K562 (cell line): Measurements from ENCODE around the gene SFSWAP. TPM values are rescaled to one million over a fixed set of nuclear protein-coding genes. Genes with fewer than 3 reads are reported as not detected.

Source experiments
- ATAC-seq: fragments of 200-7000 bp; cut with Tn5 transposase; 3 replicates; pipeline ENCODE4 v1.9.1; 2020; ENCODE audit warnings: moderate library complexity
- BruUV-seq: library from RNA; stranded (reverse); fragments of 400-500 nt; replicated peaks from 2 replicates; lab custom pipeline; 2021; lab: Mats Ljungman, UMichigan
- CTCF ChIA-PET: fragments of 300-600 bp; formaldehyde crosslinking; extraction: SDS; loops from one replicate; lab custom pipeline; 2021; ENCODE audit warnings: low intra/inter-chr PET ratio; lab: Yijun Ruan, JAX
- POLR2A ChIA-PET: fragments of 300-600, 350-650 bp; sonication (Branson Sonifier 250); formaldehyde crosslinking; extraction: SDS; loops from one replicate; lab custom pipeline; 2021; ENCODE audit warnings: antibody characterized with exemption, inconsistent platforms; lab: Yijun Ruan, JAX
- DNase-seq, 4 experiments: peaks; one replicate each; pipeline versions ENCODE4 v3.0.0 to v3.0.0-alpha.2; 2011 to 2018; ENCODE audit warnings: low spot score in 3 of 4, mixed read lengths in 3 of 4; ENCODE audit errors: extremely low read depth in 1 of 4
- FAIRE-seq: peaks from 2 replicates; lab custom pipeline; 2011; peaks lifted over from hg19 to GRCh38; lab: Jason Lieb, UNC
- H2AFZ ChIP-seq: 2 replicates; pipeline ENCODE4 v1.6.0; 2011; ENCODE audit warnings: low read depth, low read length, control low read depth, inconsistent platforms
- H3K27ac ChIP-seq: fragments of 200-600 bp; 3 replicates; pipeline ENCODE4 v1.8.0; 2011; ENCODE audit warnings: low read depth, mild to moderate bottlenecking, control low read depth, inconsistent platforms, low read length, moderate library complexity, mixed read lengths; ENCODE audit errors: extremely low read depth
- H3K27me3 ChIP-seq, 2 experiments: fragments of 300-600 bp in 1 of 2; 2 replicates in 1 of 2; 3 replicates in 1 of 2; pipeline versions ENCODE4 v1.6.0 to v1.8.0; 2011; ENCODE audit warnings: inconsistent platforms in 2 of 2, low read length in 2 of 2, mild to moderate bottlenecking in 1 of 2, mixed read lengths in 1 of 2, moderate library complexity in 1 of 2; ENCODE audit not compliant: control insufficient read depth in 2 of 2, insufficient read depth in 2 of 2
- H3K36me3 ChIP-seq: fragments of 300-600 bp; 3 replicates; pipeline ENCODE4 v1.8.0; 2011; ENCODE audit warnings: mild to moderate bottlenecking, low read length, inconsistent platforms; ENCODE audit not compliant: control insufficient read depth, insufficient read depth
- H3K4me1 ChIP-seq, 2 experiments: fragments of 200-600 bp in 1 of 2; replicated peaks in 1 of 2; 2 replicates in 1 of 2; 3 replicates in 1 of 2; pipeline versions ENCODE4 v1.5.1 to v1.8.0; 2011; ENCODE audit warnings: inconsistent platforms in 2 of 2, low read length in 2 of 2, mild to moderate bottlenecking in 1 of 2, mixed read lengths in 1 of 2, moderate library complexity in 1 of 2; ENCODE audit not compliant: control insufficient read depth in 2 of 2, insufficient read depth in 2 of 2
- H3K4me2 ChIP-seq: 2 replicates; pipeline ENCODE4 v1.6.1; 2011; ENCODE audit warnings: low read length, control low read depth, inconsistent platforms, mixed read lengths; ENCODE audit not compliant: insufficient read depth
- H3K4me3 ChIP-seq: fragments of 200-600 bp; sonication (generic), shearing (Covaris generic); 2 replicates; pipeline ENCODE4 v1.5.1; 2016; ENCODE audit warnings: control low read depth, inconsistent platforms
- H3K79me2 ChIP-seq: fragments of 200-600 bp; 3 replicates; pipeline ENCODE4 v1.8.0; 2011; ENCODE audit warnings: low read length, inconsistent platforms; ENCODE audit not compliant: control insufficient read depth, insufficient read depth
- H3K9ac ChIP-seq, 2 experiments: 2 replicates each; pipeline versions ENCODE4 v1.6.0 to v1.6.1; 2011; ENCODE audit warnings: low read depth in 2 of 2, low read length in 2 of 2, control low read depth in 1 of 2, inconsistent platforms in 1 of 2, mild to moderate bottlenecking in 1 of 2, mixed read lengths in 1 of 2; ENCODE audit not compliant: insufficient read depth in 1 of 2
- H3K9me1 ChIP-seq: one replicate; pipeline ENCODE4 v1.6.0; 2011; ENCODE audit warnings: inconsistent platforms, mild to moderate bottlenecking, low read length, moderate library complexity; ENCODE audit not compliant: control insufficient read depth, insufficient read depth
- H3K9me3 ChIP-seq: replicated peaks from 2 replicates; pipeline ENCODE4 v1.5.1; 2011; ENCODE audit warnings: low read depth, low read length, inconsistent platforms; ENCODE audit not compliant: control insufficient read depth, insufficient read depth
- H4K20me1 ChIP-seq: replicated peaks from 2 replicates; pipeline ENCODE4 v1.6.1; 2011; ENCODE audit warnings: low read length, inconsistent platforms, mixed read lengths; ENCODE audit not compliant: control insufficient read depth, insufficient read depth
- ARHGAP35 ChIP-seq: fragments of 450-650 bp; IDR thresholded peaks from 2 replicates; pipeline ENCODE4 v1.6.1; 2018; ENCODE audit not compliant: partially characterized antibody
- BCLAF1 ChIP-seq, 2 experiments: fragments of 450-650 bp in 1 of 2; IDR thresholded peaks; 2 replicates each; pipeline ENCODE4 v1.6.1; 2011 to 2017; ENCODE audit warnings: low read depth in 2 of 2, antibody characterized with exemption in 1 of 2, borderline replicate concordance in 1 of 2, low read length in 1 of 2, mild to moderate bottlenecking in 1 of 2, mixed read lengths in 1 of 2; ENCODE audit not compliant: control insufficient read depth in 1 of 2
- CHD2 ChIP-seq: IDR thresholded peaks from 2 replicates; pipeline ENCODE4 v1.6.1; 2011; ENCODE audit warnings: low read depth, low read length
- KLF10 ChIP-seq: fragments of 250-450 bp; sonication (Bioruptor Pico); IDR thresholded peaks from 2 replicates; pipeline ENCODE4 v1.6.1; 2021; ENCODE audit warnings: matching md5 sums
- NBN ChIP-seq: fragments of 450-650 bp; IDR thresholded peaks from 2 replicates; pipeline ENCODE4 v1.6.1; 2016; ENCODE audit warnings: low read depth, mild to moderate bottlenecking
- POLR2G ChIP-seq: fragments of 200-400 bp; formaldehyde crosslinking; IDR thresholded peaks from 2 replicates; pipeline ENCODE4 v1.6.1; 2017; ENCODE audit warnings: low read depth, mild to moderate bottlenecking, antibody characterized with exemption, low read length, moderate library complexity
- SMAD4 ChIP-seq: fragments of 250-450 bp; sonication (Bioruptor Pico); conservative IDR thresholded peaks from 2 replicates; pipeline ENCODE4 v1.8.0; 2021; ENCODE audit warnings: inconsistent platforms, mild to moderate bottlenecking, moderate library complexity
- SMARCA5 ChIP-seq: fragments of 450-650 bp; IDR thresholded peaks from 2 replicates; pipeline ENCODE4 v1.6.1; 2016
- TAF7 ChIP-seq: fragments of 450-650 bp; IDR thresholded peaks from 2 replicates; pipeline ENCODE4 v1.6.1; 2016; ENCODE audit warnings: missing genetic modification characterization, missing compliant biosample characterization
- THRAP3 ChIP-seq: fragments of 450-650 bp; IDR thresholded peaks from 2 replicates; pipeline ENCODE4 v1.6.1; 2016; ENCODE audit warnings: mild to moderate bottlenecking, inconsistent platforms, borderline replicate concordance
- USF2 ChIP-seq: sonication (generic); formaldehyde crosslinking; IDR thresholded peaks from 2 replicates; pipeline ENCODE4 v1.5.0; 2020; ENCODE audit warnings: missing genetic modification reagents
- ZBTB7A ChIP-seq: IDR thresholded peaks from 2 replicates; pipeline ENCODE4 v1.6.1; 2011; ENCODE audit warnings: low read depth, mild to moderate bottlenecking, low read length, moderate library complexity, borderline replicate concordance; ENCODE audit not compliant: control insufficient read depth
- ZC3H8 ChIP-seq: fragments of 450-650 bp; IDR thresholded peaks from 2 replicates; pipeline ENCODE4 v1.6.1; 2017
- ZNF175 ChIP-seq: fragments of 200-800 bp; sonication (Bioruptor generic); IDR thresholded peaks from 2 replicates; pipeline ENCODE4 v1.6.1; 2016; ENCODE audit warnings: low read depth, mild to moderate bottlenecking, missing genetic modification characterization, missing compliant biosample characterization
- ZNF830 ChIP-seq: fragments of 250-450 bp; sonication (Bioruptor Pico); IDR thresholded peaks from 2 replicates; pipeline ENCODE4 v1.5.0; 2021; ENCODE audit warnings: mild to moderate bottlenecking
- WGBS: fragments of 100-300 bp; shearing (Covaris generic); methylation state at CpG from one replicate; pipeline ENCODE4 v1.1.6; 2016; ENCODE audit warnings: low coverage, mixed read lengths; ENCODE audit not compliant: insufficient coverage; ENCODE audit errors: missing lambda C conversion rate; 5-methylcytosine and 5-hydroxymethylcytosine counted together
- in situ Hi-C: fragments of 300-500 bp; cut with MboI; formaldehyde crosslinking; loops from 4 replicates; pipeline ENCODE4 v1.15.0; 2018; ENCODE audit warnings: inconsistent platforms, mixed read lengths
- intact Hi-C: fragments of 100-400 bp; cut with micrococcal nuclease; formaldehyde crosslinking; loops from 2 replicates; pipeline ENCODE4 v1.14.2; 2022
- polyA plus RNA-seq, 8 experiments: library from polyadenylated mRNA; depleted of rRNA in 4 of 8; stranded (reverse) in 5 of 8; unstranded in 3 of 8; fragments of >200 nt; fragmentation: Nextera tagmentation in 2 of 8; fragmentation: Illumina TruSeq in 1 of 8; extraction: Ambion mirVana in 2 of 8; extraction: Trizol in 1 of 8; gene quantifications; 2 replicates each; pipeline versions ENCODE4 v1.2.1 to v1.2.3, GENCODE V29; 2011 to 2014; ENCODE audit warnings: inconsistent platforms in 1 of 8, missing spikeins in 1 of 8
- total RNA-seq, 7 experiments: library from RNA; depleted of rRNA in 6 of 7; stranded (reverse); fragments of >200 nt in 6 of 7; fragmentation: Illumina TruSeq in 2 of 7; extraction: Trizol in 2 of 7; gene quantifications; 2 replicates each; pipeline versions ENCODE4 v1.2.1 to v1.2.3, GENCODE V29; 2011 to 2021; ENCODE audit warnings: low replicate concordance in 1 of 7
- TF ChIP-seq, protein P1 (sequence below): IDR thresholded peaks from 2 replicates; pipeline ENCODE4 v1.6.1; 2011; ENCODE audit warnings: borderline replicate concordance, low read depth, mild to moderate bottlenecking, moderate library complexity, low read length; ENCODE audit not compliant: insufficient read depth, poor library complexity, severe bottlenecking

SFSWAP gene
- total and polyA plus RNA-seq, 9 of the 15 experiments (the other 6 are each of a cell fraction or from before 2014, with no cell fraction given) = 2.4 to 60.4 (median 32.6) TPM

- no peak for FAIRE-seq
- no peak for TF ChIP-seq ZNF830 (CRISPR knock-in tag)
- TF ChIP-seq SMAD4 (CRISPR knock-in tag) = 0 out of 2 replicates have a peak, but pooled peaks have one; percentile 37
- TF ChIP-seq ZC3H8 = no peak
- TF ChIP-seq ZBTB7A = peak; percentile 87; the same call in 1 of the 2 replicates
- no peak for TF ChIP-seq CHD2
- TF ChIP-seq SMARCA5 = no peak
- TF ChIP-seq POLR2G = peak; percentile 74
- no peak for TF ChIP-seq THRAP3
- TF ChIP-seq ZNF175 (CRISPR knock-in tag) = no peak
- TF ChIP-seq ARHGAP35 = no peak
- TF ChIP-seq USF2 = no peak
- TF ChIP-seq BCLAF1 (IDR thresholded peaks at IDR 0.05; ENCODE audit: borderline replicate concordance in 1 of 2, control insufficient read depth in 1 of 2, low read depth in 2 of 2, low read length in 1 of 2) = no peak
- TF ChIP-seq, protein P1, sequence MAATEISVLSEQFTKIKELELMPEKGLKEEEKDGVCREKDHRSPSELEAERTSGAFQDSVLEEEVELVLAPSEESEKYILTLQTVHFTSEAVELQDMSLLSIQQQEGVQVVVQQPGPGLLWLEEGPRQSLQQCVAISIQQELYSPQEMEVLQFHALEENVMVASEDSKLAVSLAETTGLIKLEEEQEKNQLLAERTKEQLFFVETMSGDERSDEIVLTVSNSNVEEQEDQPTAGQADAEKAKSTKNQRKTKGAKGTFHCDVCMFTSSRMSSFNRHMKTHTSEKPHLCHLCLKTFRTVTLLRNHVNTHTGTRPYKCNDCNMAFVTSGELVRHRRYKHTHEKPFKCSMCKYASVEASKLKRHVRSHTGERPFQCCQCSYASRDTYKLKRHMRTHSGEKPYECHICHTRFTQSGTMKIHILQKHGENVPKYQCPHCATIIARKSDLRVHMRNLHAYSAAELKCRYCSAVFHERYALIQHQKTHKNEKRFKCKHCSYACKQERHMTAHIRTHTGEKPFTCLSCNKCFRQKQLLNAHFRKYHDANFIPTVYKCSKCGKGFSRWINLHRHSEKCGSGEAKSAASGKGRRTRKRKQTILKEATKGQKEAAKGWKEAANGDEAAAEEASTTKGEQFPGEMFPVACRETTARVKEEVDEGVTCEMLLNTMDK = peak; percentile 26
- no peak for TF ChIP-seq NBN
- no peak for TF ChIP-seq KLF10 (CRISPR knock-in tag)
- TF ChIP-seq TAF7 (tag) = no peak
Observed at GRCh38 chr12:131827961-131828534, 117.2 kb downstream of the SFSWAP start, which contains the start of gene MMP17. MMP17 (plus strand) TSS chr12:131828393; CDS start chr12:131828495, 102 bp downstream.

More at GRCh38 chr12:131827961-131828534, 117.2 kb downstream of the SFSWAP start, which contains the start of gene MMP17:
- Histone ChIP-seq H3K4me1 (peaks cover 12 to 51% of the 10 kb centered on the region in 2 experiments; a peak in 4 of 5 replicates), H3K27ac (no peak within 1 kb of the TSS; the same call in 2 of the 3 replicates), H3K36me3 (no peaks in the 10 kb centered on the region), H3K9me1 (no peaks in the 10 kb centered on the region), H3K27me3 (peaks cover 10 to 35% of the 10 kb centered on the region in 2 experiments; a peak in 4 of 5 replicates), H3K9ac (peak within 1 kb of the TSS; percentile 47 to 92), H3K4me2 (peak within 1 kb of the TSS; percentile 63), H3K4me3 (peak within 1 kb of the TSS; percentile 54), H4K20me1 (0 out of 2 replicates have a peak, but pooled peaks cover 12% of the 10 kb centered on the region), H3K9me3 (no peaks in the 10 kb centered on the region), H3K79me2 (peaks cover 21% of the 10 kb centered on the region), H2AFZ (peak within 1 kb of the TSS; percentile 59)
- no TSS peak for BruUV-seq
- DNase-seq (peak; percentile 85 to 86 (median 86)), ATAC-seq (peak; percentile 82)
- in situ Hi-C loops = loop anchor here (10.0 kb wide), 1 partner anchor 903 kb away; no protein-coding TSS in a partner anchor
- ChIA-PET POLR2A (interaction anchor here (1.0 kb wide), 1 partner anchor 11 kb away, joined by 3 read pairs; no protein-coding TSS in a partner anchor), CTCF (interaction anchor here (0.9 kb wide), 1 partner anchor 723 kb away, joined by 3 read pairs; no protein-coding TSS in a partner anchor)
- WGBS = 8% methylated on average over 5 of the region's 86 CpGs
- intact Hi-C loops = loop anchor here (10.0 kb wide), 1 partner anchor 913 kb away; no protein-coding TSS in a partner anchor
